HepG2 (cell line): ENCODE data around the gene OSBPL2. TPM values are rescaled to one million over a fixed set of nuclear protein-coding genes. Genes with fewer than 3 reads are reported as not detected.

Source experiments
- ATF6 ChIP-seq: sonication (generic); formaldehyde crosslinking; conservative IDR thresholded peaks from 2 replicates; pipeline ENCODE4 v1.4.0; 2020; ENCODE audit warnings: missing genetic modification reagents
- CHD4 ChIP-seq: fragments of 200-600 bp; sonication (generic); IDR thresholded peaks from 2 replicates; pipeline ENCODE4 v1.7.0; 2017; ENCODE audit warnings: mild to moderate bottlenecking, low read length, borderline replicate concordance
- IRF9 ChIP-seq: sonication (generic); formaldehyde crosslinking; IDR thresholded peaks from 2 replicates; pipeline ENCODE4 v1.8.0; 2022; ENCODE audit warnings: missing genetic modification reagents, mild to moderate bottlenecking, borderline replicate concordance
- MAFK ChIP-seq, 2 experiments: IDR thresholded peaks in 1 of 2; conservative IDR thresholded peaks in 1 of 2; 2 replicates each; pipeline ENCODE4 v1.6.1; 2011; ENCODE audit warnings: improper control_type of control experiment in 2 of 2, low read length in 2 of 2
- NFYB ChIP-seq: sonication (generic); formaldehyde crosslinking; IDR thresholded peaks from 2 replicates; pipeline ENCODE4 v1.4.0; 2020; ENCODE audit warnings: missing genetic modification reagents
- ONECUT2 ChIP-seq: sonication (generic); formaldehyde crosslinking; IDR thresholded peaks from 2 replicates; pipeline ENCODE4 v1.4.0; 2020; ENCODE audit warnings: missing genetic modification reagents
- PBX2 ChIP-seq: IDR thresholded peaks from 2 replicates; pipeline ENCODE4 v1.6.1; 2016; ENCODE audit warnings: control low read depth
- PHF21A ChIP-seq: sonication (generic); formaldehyde crosslinking; IDR thresholded peaks from 2 replicates; pipeline ENCODE4 v1.5.0; 2020; ENCODE audit warnings: mild to moderate bottlenecking, missing genetic modification reagents
- RBFOX2 ChIP-seq: fragments of 200-400 bp; formaldehyde crosslinking; IDR thresholded peaks from 2 replicates; pipeline ENCODE4 v1.6.1; 2017; ENCODE audit warnings: low read depth, mild to moderate bottlenecking, low read length
- RERE ChIP-seq: IDR thresholded peaks from 2 replicates; pipeline ENCODE4 v1.6.1; 2016; ENCODE audit warnings: low read depth, missing genetic modification reagents, missing compliant biosample characterization
- RNF2 ChIP-seq: fragments of 450-650 bp; conservative IDR thresholded peaks from 2 replicates; pipeline ENCODE4 v1.6.1; 2016; ENCODE audit warnings: low read depth
- STAT6 ChIP-seq: sonication (generic); formaldehyde crosslinking; IDR thresholded peaks from 2 replicates; pipeline ENCODE4 v1.4.0; 2020; ENCODE audit warnings: missing genetic modification reagents, mild to moderate bottlenecking, borderline replicate concordance
- TBX3 ChIP-seq: fragments of 450-650 bp; IDR thresholded peaks from 2 replicates; pipeline ENCODE4 v1.6.1; 2017; ENCODE audit warnings: antibody characterized with exemption, mild to moderate bottlenecking, inconsistent platforms, borderline replicate concordance
- ZFP36L2 ChIP-seq: sonication (generic); formaldehyde crosslinking; IDR thresholded peaks from 2 replicates; pipeline ENCODE4 v1.4.0; 2020; ENCODE audit warnings: missing genetic modification reagents
- ZNF138 ChIP-seq: sonication (generic); formaldehyde crosslinking; IDR thresholded peaks from 2 replicates; pipeline ENCODE4 v1.5.0; 2020; ENCODE audit warnings: mild to moderate bottlenecking, low read depth, missing genetic modification reagents
- ZNF510 ChIP-seq: sonication (generic); formaldehyde crosslinking; IDR thresholded peaks from 2 replicates; pipeline ENCODE4 v1.4.0; 2020; ENCODE audit warnings: low read depth, mild to moderate bottlenecking, missing genetic modification reagents
- ZSCAN22 ChIP-seq: sonication (generic); formaldehyde crosslinking; IDR thresholded peaks from 2 replicates; pipeline ENCODE4 v1.4.0; 2020; ENCODE audit warnings: mild to moderate bottlenecking, missing genetic modification reagents
- polyA plus RNA-seq, 8 experiments: library from polyadenylated mRNA; depleted of rRNA in 3 of 8; stranded (reverse) in 7 of 8; unstranded in 1 of 8; fragments of >200 nt; fragmentation: Illumina TruSeq in 4 of 8; extraction: Trizol in 4 of 8; gene quantifications; 2 replicates each; pipeline versions ENCODE4 v1.2.1 to v1.2.3, GENCODE V29; 2011 to 2016; ENCODE audit warnings: low read depth in 4 of 8, missing spikeins in 1 of 8, mixed read lengths in 1 of 8; ENCODE audit not compliant: insufficient read depth in 1 of 8
- total RNA-seq, 5 experiments: library from RNA; depleted of rRNA; stranded (reverse); fragments of >200 nt; fragmentation: Illumina TruSeq; extraction: Trizol; gene quantifications; 2 replicates each; pipeline ENCODE4 v1.2.3, GENCODE V29; 2016; ENCODE audit warnings: low read depth in 1 of 5

The OSBPL2 gene
- total and polyA plus RNA-seq, 2 of the 13 experiments (the other 11 are each of a cell fraction or from before 2014, with no cell fraction given), result 18.5 to 37.4 TPM

- TF ChIP-seq ONECUT2 (CRISPR knock-in tag) (no peak), STAT6 (CRISPR knock-in tag) (no peak), IRF9 (CRISPR knock-in tag) (peak; percentile 60; the same call in 1 of the 2 replicates), ZNF510 (no peak), ZFP36L2 (CRISPR knock-in tag) (no peak), ZSCAN22 (no peak), RBFOX2 (no peak), ATF6 (0 out of 2 replicates have a peak, but pooled peaks have one; percentile 86), PBX2 (CRISPR knock-in tag) (no peak), PHF21A (no peak), MAFK (conservative IDR thresholded peaks at IDR 0.05 in 1 of 2, IDR thresholded peaks at IDR 0.05 in 1 of 2; ENCODE audit: low read length in 2 of 2) (no peak), RNF2 (no peak), CHD4 (no peak), TBX3 (0 out of 2 replicates have a peak, but pooled peaks have one; percentile 2), RERE (CRISPR knock-in tag) (no peak), NFYB (no peak), ZNF138 (no peak; the same call in 1 of the 2 replicates)
Measured at GRCh38 chr20:62219992-62220665, 18.2 kb upstream of the OSBPL2 start, which contains the start of gene HRH3 (continued).
